Measurements from ENCODE around the gene POU6F2.

POU6F2 gene

GRCh38 chr7:39338716-39339115 is 361.0 kb downstream of the POU6F2 start:
- no peak for DNase-seq (ENCODE audit: low read depth)
- TF ChIP-seq CTCF (IDR thresholded peaks at IDR 0.05; ENCODE audit: low read length, missing control alignments): no peak
- H3K4me3 ChIP-seq (replicated peaks; ENCODE audit: low read depth, low read length): no peak overlapping the region

GRCh38 chr7:39339591-39339990 is 361.9 kb downstream of the POU6F2 start:
- no peak for TF ChIP-seq CTCF (IDR thresholded peaks at IDR 0.05; ENCODE audit: low read length, missing control alignments)
- H3K4me3 ChIP-seq (replicated peaks; ENCODE audit: low read depth, low read length): no peak overlapping the region
- DNase-seq (ENCODE audit: low read depth): no peak

- TF ChIP-seq CTCF (IDR thresholded peaks at IDR 0.05; ENCODE audit: low read length, missing control alignments): no peak
- DNase-seq (ENCODE audit: low read depth): no peak
- no peak overlapping the region for H3K4me3 ChIP-seq (replicated peaks; ENCODE audit: low read depth, low read length)
These were observed 363.4 kb downstream of the POU6F2 start for GRCh38 chr7:39341083-39341482.

- H3K4me3 ChIP-seq (replicated peaks; ENCODE audit: low read depth, low read length): no peak overlapping the region
- no peak for DNase-seq (ENCODE audit: low read depth)
- TF ChIP-seq CTCF (IDR thresholded peaks at IDR 0.05; ENCODE audit: low read length, missing control alignments): no peak
These were observed 365.1 kb downstream of the POU6F2 start for GRCh38 chr7:39342763-39343162.

- no peak overlapping the region for H3K4me3 ChIP-seq (replicated peaks; ENCODE audit: low read depth, low read length)
- TF ChIP-seq CTCF (IDR thresholded peaks at IDR 0.05; ENCODE audit: low read length, missing control alignments): no peak
- DNase-seq (ENCODE audit: low read depth): no peak
These were observed 371.9 kb downstream of the POU6F2 start for GRCh38 chr7:39349452-39350123.

- no peak overlapping the region for H3K4me3 ChIP-seq (replicated peaks; ENCODE audit: low read depth, low read length)
- DNase-seq (ENCODE audit: low read depth): peak; percentile 40
- TF ChIP-seq CTCF (IDR thresholded peaks at IDR 0.05; ENCODE audit: low read length, missing control alignments): no peak
These were observed 376.1 kb downstream of the POU6F2 start for GRCh38 chr7:39353615-39354376.

All from fibroblast of pulmonary artery (primary cell).